Effector CD4-positive, alpha-beta T cell (primary cell): ENCODE data around the gene ADIRF.
"Not testable (repeated sequence)": the region's sequence is repeated elsewhere in the genome, so short reads cannot be mapped to it uniquely, and the experiment has no call there.

Experiments used
- DNase-seq: peaks from one replicate; pipeline ENCODE4 v3.0.0-alpha.2; 2020

Gene ADIRF

DNA sequence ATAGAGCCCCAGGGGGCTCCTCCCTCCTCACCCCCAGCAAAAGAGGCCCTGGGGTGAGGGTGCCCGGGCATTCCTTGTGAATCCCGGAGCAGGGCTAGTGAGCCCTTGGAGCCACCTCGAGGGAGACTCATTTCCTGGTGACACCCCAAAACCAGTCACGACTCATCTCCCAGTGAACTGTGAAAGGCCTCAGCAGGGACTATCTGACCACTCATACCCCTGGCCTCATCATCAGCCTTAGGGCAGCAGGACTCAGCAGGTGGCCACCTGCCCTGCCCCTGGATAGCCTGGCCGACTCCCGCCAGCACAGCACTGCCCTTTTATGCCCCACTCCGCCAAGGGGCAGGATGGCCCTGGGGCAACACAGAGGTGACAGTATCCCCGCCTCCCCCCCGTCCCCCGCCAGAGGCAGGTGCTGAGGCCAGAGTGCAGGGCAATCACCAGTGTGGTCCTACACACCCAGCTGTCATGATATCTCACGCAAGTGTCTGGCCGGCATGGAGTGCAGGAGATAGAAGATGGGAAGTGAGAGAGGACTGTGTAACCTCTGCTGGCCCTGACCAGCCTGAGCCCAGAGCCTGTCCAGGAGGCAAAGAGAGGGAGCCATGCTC, 6.7 kb upstream of the ADIRF start:
- DNase-seq, result no peak

DNA sequence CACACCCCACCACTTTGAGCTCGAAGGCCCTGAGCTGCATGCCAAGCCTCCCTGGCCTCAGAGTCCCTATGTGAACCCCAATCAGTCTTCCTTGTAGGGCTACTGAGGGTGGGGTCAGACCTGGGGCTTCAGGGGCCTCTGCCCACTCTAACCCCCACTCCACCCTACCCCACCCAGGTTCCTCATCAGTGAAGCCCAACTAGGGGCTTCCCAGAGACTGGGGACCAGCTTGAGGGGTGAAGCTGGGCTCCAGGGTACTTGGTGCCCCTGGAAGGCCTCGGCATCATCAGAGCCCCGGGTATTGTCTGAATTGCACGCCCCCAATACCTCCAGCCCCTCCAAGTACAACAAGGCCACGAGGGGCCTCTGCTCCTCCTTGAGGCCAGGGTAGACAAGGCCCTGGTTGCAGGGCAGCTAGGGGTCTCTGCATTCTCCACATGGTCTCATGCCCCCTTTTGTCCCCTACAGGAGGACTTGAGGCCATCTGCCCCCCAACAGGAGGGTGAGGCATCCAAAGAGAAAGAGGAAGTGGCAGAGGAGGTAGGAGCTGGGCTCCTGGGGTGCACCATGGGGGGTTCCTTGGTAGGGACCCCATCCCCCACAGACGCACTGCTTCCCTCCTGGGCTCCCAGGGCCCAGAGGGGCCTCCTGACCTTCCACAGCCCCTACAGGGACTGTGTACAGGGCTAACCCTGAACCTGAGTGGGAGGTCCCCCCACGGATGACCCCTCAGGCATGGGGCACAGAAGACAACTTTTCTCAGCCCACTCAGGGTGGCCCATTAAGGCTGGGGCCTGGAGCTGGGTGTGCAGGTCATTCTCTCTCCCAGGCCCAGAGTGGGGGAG, 5.9 kb upstream of the ADIRF start:
- DNase-seq, result no peak

DNA sequence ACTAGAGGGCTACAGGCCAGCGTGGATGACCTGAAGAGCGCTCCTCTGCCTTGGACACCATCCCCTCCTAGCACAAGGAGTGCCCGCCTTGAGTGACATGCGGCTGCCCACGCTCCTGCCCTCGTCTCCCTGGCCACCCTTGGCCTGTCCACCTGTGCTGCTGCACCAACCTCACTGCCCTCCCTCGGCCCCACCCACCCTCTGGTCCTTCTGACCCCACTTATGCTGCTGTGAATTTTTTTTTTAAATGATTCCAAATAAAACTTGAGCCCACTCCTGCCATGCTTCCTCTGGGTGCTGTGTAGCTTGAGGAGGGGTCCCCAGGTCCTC, 5.3 kb upstream of the ADIRF start:
- no peak for DNase-seq

DNA sequence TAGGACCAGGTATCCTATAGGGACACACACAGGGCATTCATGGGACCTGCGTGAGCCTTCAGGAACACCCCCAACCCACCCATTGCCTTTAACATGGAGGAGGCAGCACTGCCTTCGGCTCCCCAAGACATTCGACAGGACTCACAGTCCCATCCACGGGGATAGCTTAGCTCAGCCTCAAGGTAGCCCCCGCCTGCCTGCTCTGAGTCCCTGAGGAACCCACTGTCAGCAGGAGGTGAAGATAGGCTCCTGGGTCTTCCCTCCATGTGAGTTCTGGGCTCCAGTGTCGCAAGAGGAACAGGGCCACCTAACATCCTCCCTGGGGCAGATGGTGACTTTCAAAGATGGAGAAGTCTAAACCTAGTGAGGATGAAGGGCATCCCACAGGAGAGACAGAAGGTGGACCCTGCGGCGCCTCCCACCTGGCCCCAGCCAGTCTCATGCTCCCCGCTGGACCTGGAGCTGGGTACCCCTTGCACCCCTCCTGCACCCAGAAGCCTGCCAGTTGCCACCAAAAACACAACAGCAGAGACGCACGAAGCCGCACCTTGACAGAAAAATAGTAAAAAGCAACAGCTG, 4.9 kb upstream of the ADIRF start:
- no peak for DNase-seq

DNA sequence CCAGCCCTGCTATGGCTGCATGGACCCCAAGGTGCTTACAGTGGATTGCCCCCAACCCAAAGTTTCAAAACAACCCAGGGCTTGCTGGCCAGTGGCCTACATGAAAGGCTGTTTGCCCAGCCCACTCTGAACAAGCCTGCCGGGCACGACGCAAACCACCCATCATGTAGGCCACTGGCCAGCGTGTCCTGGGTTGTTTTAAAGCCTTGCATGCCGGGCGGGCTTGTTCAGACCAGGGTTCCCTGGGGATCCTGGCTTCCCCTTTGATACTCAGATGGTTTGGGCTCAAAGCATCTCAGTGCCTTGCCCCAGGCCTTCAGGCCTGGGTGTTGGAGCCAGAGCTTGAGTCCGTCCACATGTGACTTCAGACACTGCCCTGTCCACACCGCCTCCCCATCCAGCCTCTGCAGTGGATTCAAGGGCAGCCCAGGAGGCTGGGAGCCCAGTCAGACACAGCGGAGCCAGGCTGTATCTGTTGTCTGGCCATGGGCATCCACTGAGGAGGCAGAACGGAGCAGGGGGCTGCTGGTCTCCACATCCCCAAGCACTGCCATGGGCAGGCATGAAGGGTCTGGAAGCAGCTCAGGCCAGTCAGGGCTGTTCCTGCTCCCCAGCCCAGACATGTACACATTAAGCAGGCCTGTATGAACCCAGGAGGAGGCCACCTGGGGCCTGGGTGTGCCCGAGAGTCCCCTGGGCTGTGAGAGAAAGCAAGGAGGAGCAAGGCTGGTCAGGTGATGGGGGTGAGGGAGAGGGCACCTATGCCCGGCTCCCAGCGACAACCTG, 4.0 kb upstream of the ADIRF start:
- no peak for DNase-seq

DNA sequence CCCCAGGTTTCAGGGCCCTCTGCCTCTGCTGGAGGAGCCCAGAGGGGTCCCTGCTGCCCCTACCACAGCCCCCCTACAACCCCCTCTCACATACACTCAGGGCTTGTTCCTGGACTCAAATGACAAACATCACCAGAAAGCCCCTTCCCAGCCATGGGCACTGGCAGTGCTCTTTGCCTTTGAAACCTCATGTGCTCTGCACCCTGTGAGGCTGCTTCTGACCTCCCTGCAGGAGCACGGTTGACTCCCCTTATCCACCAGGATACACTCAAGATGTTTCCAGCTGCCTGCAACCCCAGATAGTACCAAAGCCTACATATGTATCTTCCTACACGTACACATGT, 3.5 kb upstream of the ADIRF start:
- DNase-seq, result no peak

DNA sequence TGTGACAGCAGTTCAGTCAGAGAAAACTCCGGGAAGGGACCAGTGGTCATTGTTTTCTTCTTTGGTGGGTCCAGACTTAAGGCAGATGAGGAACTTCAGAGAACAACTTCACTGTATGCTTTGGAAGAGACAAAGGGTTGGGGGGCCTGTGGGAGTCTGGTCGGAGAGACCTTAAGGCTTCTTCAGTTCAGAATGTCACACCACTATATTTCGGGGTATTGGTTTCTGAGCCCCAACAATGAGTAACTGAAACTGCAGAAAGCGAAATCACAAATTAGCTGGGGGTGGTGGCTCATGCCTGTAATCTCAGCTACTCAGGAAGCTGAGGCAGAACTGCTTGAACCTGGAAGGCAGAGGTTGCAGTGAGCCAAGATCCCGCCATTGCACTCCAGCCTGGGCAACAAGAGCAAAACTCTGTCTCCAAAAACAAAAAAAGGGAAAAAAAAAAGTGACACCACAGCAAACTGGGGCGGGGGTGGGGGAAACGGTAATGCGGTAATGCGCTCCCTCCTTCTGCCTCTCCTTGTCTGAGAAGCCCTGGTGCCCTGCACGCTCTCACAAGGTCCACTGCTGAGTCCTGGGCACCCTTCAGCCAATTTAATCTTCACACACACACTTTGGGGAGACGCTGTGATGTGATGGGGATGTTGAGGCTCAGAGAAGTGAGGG, 2.2 kb upstream of the ADIRF start:
- DNase-seq, result no peak

DNA sequence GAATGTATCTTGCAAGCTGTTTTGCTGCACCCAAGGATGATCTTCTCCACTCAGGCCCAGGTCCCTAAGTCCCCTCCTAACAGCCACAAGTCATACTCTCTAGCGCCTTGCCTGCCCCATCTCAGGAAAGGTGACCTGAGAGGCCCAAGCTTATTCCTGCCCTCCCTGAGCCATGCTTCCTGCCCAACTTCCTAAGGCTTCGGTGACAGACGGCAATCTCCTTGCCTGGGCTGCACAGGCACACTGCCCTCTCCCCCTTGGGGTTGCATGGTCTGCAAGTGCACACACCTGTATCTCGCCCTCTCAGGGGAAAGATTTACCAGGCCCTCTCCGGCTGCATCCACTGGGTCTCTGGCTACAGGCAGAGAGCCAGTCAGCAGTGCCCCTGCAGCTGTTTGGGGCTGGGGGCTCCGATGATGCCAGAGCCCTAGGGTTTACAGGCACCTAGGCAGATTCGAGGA, 771 bp upstream of the ADIRF start:
- no peak for DNase-seq

DNA sequence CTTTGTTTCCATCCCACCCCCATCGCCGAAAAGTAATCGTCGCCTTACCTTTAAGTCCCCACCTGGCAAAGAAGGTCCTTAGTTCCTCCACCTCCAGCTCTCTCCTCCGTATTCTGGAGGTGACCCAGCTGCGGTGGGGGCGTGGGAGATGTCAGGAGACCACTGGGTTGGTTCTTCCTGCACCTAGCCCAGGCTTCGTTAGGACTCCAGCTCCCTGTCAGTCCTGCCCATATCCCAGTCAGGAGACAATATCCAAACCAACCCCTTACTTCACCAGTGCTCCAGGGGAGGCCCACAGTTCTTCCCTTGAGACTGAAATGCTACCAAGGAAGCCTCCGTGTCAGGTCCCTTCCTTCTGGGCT, 693 bp downstream of the ADIRF start:
- no peak for DNase-seq

DNA sequence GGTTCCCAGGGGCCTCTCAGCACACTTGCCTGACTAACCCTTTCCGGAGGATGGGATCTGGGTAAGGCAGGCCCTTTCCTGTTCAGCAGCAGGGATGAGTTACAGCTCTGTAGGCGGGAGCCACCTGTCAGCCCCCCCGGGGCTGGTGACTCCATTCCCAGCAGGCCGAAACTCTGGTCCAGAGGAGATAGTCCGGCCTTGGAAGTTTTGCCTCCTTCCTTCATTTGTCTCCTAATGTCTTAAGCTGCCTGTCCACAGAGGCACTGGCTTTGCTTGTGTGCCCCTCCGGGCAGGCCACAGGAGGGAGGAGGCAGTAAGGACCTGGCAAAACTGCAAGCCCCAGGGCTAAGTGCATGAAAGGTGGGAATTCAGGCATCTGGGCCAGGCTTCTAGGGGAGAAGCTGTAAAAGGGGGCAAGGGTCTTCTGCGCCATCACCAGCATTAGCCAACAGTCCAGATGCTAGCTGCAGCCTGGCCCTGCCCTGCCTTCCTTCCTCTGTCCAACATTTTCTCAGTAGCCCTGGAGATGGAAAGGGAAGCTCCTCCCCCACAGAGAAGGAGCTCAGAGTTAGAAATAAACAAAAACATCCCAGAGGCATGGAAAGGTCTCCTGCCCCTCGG, 1.2 kb downstream of the ADIRF start:
- DNase-seq, result no peak

DNA sequence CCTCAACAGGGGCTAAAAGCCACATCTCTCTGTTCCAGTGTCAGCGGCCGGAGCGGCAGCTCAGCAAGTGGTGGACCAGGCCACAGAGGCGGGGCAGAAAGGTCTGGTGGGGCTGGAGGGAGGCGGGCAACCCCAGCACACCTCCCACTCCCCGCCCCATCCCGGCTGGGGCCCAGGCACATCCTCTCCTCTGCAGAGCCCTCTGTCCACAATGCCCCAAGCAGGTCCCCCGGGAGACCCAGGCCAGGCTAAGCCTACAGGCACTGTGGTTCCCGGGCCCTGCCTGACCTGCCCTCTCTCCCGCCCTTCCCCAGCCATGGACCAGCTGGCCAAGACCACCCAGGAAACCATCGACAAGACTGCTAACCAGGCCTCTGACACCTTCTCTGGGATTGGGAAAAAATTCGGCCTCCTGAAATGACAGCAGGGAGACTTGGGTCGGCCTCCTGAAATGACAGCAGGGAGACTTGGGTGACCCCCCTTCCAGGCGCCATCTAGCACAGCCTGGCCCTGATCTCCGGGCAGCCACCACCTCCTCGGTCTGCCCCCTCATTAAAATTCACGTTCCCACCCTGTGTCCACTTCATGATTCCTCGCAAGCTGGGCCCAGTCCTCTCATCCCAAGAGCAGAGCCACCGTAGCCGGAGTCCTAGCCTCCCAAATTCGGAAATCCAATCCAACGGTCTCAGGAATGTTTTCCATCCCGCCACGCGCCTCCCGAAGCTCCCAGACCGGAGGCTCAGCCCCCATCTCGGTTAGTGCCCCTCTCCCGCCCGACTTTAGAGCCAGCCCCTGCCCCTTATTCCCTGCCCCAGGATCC, 2.1 kb downstream of the ADIRF start:
- DNase-seq, result no peak

DNA sequence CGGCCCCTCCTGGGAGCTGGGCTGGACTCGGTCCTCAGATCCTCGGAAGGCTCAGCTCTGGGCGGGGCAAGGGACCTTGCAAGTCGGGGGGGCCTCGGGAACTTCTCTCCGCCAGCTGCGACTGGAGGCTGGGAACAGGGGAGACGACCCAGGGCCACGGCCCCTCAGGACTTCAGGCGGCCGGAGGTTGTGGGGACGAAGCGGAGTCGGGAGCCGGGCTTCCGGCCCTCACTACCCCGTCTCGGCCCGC, 2.6 kb downstream of the ADIRF start:
- no peak for DNase-seq

DNA sequence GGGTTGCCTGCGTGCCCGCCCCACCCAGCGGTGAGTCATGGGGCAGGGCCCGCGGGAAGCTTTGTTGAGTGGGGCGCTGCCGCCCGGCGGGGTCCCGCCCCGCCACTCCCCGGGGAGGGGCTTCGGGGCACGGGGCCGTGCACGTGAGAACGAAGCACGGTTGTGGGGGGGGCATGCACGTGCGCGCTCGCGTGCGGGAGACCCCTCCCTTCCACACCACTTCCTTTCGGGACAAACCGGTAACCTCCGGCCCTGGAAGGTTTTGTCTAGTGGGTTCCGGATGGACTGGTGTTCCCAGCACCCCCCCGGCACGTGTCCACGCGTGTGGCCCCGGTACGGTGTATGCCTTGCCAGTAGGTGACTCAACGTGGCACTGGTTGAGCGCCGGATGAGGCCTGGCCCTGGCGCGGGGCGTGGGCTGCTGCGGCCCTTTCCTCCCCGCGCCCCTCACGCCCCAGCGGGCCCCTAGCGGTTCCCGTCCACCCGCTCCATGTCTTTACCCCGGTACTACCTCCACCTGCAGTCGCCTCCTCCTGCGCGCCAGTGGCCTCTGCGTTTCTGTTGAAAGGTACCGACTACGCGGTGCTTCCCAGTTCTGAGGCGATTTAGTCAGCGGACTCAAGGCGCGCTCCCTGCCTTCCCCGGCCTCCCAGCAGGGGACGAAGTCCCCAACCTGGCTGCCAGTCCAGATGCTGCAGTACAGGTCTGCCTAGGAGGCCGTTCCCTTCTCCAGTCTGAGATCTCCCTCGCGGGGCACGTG, 3.1 kb downstream of the ADIRF start:
- DNase-seq, result peak; percentile 89

DNA sequence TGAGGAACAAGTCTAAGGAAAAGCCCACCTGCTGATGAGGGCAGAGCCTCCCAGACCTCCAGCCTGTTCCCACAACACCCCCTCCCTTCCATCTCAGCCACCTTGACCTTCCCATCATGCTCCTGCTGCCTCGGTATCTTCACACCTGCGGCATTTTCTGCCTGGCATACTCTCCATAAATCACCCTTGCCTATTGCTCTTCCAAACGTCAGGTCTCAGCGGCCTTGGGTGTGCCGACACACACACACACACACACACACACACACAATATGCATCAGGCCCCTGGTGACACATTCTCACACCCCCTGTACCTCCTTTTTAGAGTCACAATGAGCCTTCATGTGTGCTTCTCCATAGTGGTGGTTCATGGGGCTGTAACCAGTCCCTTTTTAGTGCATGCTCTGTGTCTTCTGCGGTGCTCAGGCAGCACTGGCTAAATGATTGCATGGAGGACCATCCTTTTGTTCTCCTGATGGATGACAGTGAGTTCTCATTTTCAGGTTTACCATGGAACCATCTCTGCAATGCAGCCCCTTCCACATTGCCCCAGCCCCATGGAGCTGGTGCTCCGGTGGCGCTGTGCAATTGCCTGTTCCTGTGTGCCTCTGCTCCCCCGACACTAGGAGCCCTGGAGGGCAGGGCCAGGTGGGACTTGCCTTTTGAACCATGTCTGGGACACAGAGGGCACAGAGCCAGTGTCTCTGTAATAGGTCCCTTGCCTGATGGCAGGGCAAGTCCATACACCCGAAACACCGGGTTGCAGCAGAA, 4.5 kb downstream of the ADIRF start:
- DNase-seq, result no peak

DNA sequence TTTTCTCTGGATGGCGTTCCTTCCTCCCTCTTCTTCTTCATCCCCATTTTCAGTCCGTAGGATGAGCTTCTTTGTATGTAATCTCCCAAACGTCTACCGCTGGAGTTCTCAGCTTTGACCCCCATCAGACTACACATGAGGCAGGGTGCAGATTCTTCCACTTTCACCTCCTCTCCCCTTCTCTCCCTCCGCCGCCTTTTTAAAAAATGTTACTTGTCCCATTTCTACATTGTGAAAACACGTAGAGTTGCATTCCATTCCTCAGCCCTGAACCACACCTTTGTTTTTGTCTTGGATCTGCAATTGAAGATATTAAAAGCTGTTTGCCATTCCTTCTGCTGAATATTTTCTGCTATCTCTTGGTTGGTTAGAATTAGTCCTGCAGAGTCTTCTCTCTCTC, 6.2 kb downstream of the ADIRF start:
- no peak for DNase-seq

DNA sequence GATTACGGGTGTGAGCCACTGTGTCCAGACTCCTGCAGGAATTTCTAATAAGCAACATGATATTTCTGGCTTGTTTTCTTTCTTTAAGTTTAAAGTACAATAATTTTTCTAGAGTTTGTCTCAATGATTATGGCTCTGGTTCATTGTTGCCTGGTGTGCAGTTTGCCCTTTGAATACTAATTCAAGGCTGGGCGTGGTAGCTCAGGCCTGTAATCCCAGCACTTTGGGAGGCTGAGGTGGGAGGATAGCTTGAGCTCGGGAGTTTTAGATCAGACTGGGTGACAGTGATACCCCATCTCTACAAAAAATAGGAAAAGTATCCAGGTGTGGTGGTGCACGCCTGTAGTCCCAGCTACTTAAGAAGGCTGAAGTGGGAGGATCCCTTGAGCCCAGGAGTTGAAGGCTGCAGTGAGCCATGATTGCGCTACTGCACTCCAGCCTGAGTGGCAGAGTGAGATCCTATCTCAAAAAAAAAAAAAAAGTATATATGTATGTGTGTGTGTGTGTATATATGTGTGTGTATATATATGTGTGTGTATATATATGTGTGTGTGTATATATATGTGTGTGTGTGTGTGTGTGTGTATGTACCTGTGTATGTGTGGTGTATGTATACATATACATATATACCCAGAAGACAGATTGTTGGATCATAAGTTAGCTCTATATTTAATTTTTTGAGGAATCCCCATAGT, 8.2 kb downstream of the ADIRF start:
- DNase-seq, result no peak

DNA sequence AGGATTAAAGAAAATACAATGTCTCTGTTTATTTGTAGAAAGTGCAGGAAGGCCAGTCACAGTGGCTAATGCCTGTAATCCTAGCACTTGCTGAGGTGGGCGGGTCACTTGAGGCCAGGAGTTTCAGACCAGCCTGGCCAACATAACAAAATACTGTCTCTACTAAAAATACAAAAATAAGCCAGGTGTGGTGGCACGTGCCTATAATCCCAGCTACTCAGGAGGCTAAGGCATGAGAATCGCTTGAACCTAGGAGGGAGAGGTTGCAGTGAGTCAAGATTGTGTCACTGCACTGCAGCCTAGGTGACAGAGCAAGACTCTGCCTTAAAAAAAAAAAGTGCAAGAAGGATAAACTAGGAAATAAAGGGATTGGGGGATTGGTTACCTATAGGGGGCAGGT, 10.2 kb downstream of the ADIRF start:
- not testable (repeated sequence) for DNase-seq

DNA sequence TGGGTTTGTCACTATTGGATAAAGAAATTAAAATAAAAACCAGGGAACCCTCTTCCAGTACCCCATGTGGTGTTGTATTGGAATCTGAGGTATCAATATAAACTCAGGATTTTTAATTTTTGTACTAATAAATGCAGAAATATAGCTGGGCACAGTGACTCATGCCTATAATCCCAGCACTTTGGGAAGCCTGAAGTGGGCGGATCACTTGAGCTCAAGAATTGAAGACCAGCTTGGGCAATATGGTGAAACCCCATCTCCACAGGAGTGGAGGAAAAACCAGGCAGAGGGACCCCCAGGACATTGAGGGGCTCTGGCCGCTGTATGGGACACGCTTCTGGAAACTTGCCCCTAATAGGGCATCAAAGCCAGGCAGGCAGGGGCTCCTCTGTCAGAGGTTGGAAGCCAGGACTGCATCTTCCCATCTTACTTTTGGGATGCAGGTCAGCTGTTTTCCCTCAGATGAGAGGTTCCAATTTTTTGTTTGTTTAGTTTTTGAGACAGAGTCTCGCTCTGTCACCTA, 11.1 kb downstream of the ADIRF start:
- DNase-seq, result no peak

DNA sequence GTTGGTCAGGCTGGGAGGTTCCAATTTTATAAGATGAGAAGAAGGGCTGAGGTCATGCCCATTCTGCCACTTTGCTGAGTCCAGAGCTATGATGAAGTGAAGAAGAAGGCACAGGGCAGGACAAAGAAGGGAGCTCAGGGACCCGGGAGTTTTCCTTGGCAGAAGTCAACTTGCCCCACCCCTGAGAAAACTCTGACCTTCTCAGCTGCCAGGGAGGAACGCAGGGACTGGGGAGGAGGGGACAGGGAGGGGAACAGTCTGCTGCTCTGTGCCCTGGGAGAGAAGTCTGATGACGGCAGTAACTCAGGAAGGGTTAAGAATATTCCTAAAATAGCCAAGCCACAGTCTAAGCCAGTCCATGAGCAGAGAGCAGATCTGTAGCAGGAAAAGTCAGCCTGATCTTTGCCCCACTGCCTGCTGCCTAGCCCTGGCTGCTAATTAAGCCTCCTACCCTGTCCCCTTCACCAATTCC, 11.7 kb downstream of the ADIRF start:
- DNase-seq, result no peak
